VCaP (cell line): ENCODE measurements around the gene COL6A2.

Experiments
- H3K27ac ChIP-seq: fragments of 450-650 bp; 2 replicates; pipeline ENCODE4 v1.5.1; 2017
- TF ChIP-seq, protein P1 (sequence below): fragments of 450-650 bp; conservative IDR thresholded peaks from 2 replicates; pipeline ENCODE4 v1.5.1; 2017; ENCODE audit warnings: mild to moderate bottlenecking, moderate library complexity

COL6A2 gene

DNA sequence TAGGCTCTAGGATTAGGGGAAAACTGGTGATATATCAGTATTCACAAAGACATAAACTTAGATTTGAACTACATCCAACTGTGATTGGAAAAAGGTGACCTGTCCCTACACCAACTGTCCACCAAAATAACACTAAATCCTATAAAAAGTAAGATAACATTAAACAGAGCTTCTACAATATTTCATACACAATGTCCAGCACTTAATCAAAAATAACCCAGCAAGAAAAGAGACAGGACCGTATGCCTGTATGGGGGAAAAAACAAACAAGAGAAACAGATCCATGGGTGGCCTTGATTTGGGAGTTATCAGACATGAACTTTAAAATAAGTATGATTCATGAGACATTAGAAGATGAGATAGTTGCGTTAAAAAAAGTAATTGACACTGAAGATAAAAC, 9.7 kb upstream of the COL6A2 start:
- H3K27ac ChIP-seq = no peak overlapping the region
- TF ChIP-seq, protein P1, sequence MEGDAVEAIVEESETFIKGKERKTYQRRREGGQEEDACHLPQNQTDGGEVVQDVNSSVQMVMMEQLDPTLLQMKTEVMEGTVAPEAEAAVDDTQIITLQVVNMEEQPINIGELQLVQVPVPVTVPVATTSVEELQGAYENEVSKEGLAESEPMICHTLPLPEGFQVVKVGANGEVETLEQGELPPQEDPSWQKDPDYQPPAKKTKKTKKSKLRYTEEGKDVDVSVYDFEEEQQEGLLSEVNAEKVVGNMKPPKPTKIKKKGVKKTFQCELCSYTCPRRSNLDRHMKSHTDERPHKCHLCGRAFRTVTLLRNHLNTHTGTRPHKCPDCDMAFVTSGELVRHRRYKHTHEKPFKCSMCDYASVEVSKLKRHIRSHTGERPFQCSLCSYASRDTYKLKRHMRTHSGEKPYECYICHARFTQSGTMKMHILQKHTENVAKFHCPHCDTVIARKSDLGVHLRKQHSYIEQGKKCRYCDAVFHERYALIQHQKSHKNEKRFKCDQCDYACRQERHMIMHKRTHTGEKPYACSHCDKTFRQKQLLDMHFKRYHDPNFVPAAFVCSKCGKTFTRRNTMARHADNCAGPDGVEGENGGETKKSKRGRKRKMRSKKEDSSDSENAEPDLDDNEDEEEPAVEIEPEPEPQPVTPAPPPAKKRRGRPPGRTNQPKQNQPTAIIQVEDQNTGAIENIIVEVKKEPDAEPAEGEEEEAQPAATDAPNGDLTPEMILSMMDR = no peak

DNA sequence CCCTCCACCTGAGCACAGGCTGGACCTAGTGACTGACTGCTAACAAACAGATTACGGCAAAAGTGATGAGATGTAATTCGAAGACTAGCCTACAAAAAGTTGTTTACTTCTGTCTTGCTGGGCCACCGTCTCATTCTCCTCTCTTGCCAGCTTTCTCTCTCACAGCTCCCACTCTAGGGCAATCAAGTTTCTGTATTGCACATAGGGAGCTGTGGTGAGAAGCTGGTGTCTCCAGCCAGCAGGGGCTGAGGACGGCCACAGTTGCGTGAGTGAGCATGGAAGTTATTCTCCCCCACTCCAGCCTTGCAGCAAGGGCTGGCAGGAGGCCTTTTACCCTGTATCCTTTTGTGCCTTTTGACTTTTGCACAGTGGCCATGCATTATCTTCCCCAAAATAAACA, 8.6 kb upstream of the COL6A2 start:
- H3K27ac ChIP-seq = no peak overlapping the region
- TF ChIP-seq, protein P1 = peak; percentile 7; the same call in 1 of the 2 replicates

DNA sequence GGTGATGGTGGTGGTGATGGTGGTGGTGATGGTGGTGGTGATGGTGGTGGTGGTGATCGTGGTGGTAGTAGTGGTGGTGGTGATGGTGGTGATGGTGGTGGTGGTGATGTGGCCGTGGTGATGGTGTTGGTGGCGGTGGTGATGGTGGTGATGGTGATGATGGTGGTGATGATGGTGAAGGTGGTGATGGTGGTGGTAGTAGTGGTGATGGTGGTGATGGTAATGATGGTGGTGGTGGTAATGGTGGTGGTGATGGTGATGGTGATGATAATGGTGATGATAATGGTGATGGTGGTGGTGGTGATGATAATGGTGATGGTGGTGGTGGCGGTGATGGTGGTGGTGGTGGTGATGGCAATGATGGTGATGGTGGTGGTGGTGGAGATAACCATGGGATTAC, 6.8 kb upstream of the COL6A2 start:
- TF ChIP-seq, protein P1 = no peak

DNA sequence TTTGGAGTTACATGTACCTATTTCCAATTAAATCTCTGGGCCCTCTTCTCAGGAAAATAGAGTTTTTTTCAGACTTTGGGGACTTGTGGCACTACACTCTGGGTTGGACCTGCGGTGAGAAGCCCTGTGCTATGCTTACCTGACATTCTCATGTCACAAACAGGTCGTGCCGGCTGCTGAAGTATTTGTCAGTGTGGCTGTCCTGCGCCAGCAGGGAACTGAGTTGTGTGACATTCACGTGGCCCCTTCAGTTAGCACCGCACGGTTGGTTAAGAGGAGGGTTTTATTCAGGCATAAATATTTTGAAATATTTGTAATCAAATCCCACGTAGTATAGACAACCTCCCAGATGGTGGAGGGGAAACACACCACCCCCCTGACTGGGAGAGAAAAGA, 6.3 kb upstream of the COL6A2 start:
- TF ChIP-seq, protein P1 = no peak
- no peak overlapping the region for H3K27ac ChIP-seq

More for the DNA sequence above, 6.8 kb upstream of the COL6A2 start:
- no peak overlapping the region for H3K27ac ChIP-seq

DNA sequence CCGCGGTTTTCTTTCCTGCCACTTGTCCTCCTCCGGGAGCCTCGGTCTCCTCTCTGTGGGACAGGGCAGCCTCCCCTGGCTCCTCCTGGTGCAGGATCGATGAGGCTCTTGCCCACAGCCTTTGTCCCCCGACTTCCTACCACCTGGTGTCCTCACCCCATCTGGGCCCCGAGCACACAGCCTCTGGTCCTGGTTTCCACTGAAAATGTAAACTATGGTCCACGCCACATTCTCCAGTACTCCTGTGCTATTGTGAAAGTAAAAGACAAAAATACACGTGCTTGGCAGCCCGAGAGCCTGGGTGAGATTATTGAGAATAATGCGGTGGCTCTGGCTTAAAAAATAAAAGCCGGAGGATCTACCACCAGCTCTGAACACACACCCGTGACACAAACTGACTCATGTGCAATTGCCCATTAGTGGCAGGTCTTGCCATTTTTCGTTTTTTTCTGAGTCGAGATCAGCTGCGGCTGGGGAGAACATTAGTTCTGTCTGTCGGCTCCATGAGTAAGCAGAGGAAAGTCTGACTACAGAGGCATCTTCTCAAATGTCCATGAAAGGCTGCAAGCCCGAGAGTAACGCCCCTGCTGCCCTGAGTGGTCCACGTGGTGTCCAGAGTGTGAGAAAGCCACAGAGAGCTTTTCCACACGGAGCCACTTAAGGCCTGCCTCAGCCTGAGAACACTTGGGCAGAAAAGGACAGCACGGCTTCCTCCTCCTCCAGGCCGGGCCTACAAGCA, 5.7 kb upstream of the COL6A2 start:
- TF ChIP-seq, protein P1 = no peak
- no peak overlapping the region for H3K27ac ChIP-seq

DNA sequence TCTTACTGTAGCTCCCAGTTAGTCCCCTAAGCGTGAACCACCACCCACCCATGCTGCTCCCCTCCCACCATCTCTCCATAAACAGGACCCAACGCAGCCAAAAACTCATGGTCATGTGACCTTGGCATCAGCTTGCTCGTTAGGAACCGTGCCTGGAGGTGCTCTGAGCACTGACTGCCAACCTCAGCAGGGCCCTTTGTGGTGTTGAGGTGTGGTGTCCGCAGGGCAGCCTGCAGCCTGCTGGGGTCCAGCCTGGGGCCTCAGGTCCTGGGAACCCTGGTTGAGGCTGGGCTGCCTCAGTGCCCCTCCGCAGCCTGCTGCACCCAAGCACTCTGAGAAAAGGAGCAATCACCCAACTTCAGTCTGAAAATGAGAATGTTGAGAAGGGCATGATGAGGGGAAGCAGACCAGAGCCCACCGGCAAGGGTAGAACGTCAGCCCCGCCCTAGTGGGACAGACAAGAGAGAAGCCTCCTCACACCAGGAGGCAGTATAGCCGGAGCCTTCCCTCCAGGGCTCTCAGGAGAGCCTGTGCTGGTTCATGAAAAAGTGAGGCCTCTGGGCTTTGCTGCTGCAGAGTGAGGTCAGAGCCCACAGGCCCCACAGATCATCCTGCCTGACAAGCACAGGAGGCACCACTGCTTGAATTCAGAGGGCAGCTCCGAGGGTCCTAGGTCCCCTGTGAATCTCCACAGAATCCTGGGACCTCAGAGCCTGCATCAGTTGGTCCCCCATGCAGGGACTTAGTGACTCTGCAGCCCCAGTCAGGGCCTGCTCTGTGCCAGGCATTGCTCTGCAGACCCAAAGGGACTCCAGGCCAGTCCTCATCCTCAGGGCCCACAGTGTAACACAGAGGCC, 4.9 kb upstream of the COL6A2 start:
- TF ChIP-seq, protein P1 = no peak
- no peak overlapping the region for H3K27ac ChIP-seq

DNA sequence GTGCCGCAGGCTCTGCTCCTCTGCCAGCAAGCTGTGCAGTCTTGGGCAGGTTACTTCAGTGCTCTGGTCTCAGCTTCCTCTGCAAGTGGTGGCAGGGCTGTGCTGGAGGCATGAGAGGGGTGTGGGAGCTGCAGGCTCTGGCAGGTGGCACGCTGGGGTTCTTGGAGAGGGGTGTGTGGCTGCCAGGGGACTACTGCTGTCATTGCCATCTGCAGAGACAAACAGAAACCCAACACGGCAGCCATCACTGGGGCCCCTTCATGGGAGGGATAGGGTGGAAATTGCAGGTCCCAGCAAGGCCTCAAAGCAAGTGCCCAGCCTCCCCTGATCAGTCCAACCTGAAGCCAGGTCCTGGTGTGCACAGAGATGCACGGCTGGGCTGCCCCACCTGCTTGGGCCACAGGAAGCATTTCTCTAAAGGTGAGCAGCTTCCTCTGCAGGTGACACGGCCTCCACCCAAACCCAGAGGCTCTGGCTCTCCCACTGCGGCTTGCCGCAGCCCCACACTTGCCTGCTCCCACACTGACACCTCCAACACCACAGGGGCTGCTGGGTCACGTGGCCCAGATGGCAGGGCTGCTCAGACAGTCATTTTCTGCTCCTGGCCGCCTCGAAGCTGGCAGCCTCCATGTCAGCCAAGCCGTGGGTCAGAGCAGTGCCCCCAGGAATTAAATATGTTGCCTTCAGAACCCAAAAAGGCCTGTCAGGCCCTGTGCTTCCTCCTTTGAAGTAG, 4.1 kb upstream of the COL6A2 start:
- no peak overlapping the region for H3K27ac ChIP-seq
- TF ChIP-seq, protein P1 = no peak
